ENCODE data around the gene NOS1. TPM values are rescaled to one million over a fixed set of nuclear protein-coding genes. Genes with fewer than 3 reads are reported as not detected.
"Not testable (repeated sequence)": the region's sequence is repeated elsewhere in the genome, so short reads cannot be mapped to it uniquely, and the experiment has no call there.

NOS1 gene
- total RNA-seq, 1 donor from 2014 or later: 0.07 TPM

- no peak overlapping the region for H3K27ac Mint-ChIP-seq (ENCODE audit: unreplicated experiment)
- peaks cover 4% of the 10 kb centered on the region for H3K4me1 Mint-ChIP-seq
- TF ChIP-seq CTCF (conservative IDR thresholded peaks at IDR 0.05): no peak
- no peak for DNase-seq (ENCODE audit: low read depth, low spot score)
- H3K4me3 Mint-ChIP-seq: no peak overlapping the region
- no peaks in the 10 kb centered on the region for H3K27me3 Mint-ChIP-seq (ENCODE audit: low read depth)
- peaks cover 48% of the 10 kb centered on the region for H3K36me3 Mint-ChIP-seq (ENCODE audit: low read depth)
- H3K9me3 Mint-ChIP-seq: peaks cover 3% of the 10 kb centered on the region
These were observed 178.6 kb downstream of the NOS1 start for GRCh38 chr12:117182866-117183265.

GRCh38 chr12:117181468-117181843 lies 180.0 kb downstream of the NOS1 start:
- not testable (repeated sequence) for H3K4me1 Mint-ChIP-seq; H3K9me3 Mint-ChIP-seq; DNase-seq (ENCODE audit: low read depth, low spot score); H3K27me3 Mint-ChIP-seq (ENCODE audit: low read depth); H3K27ac Mint-ChIP-seq (ENCODE audit: unreplicated experiment); H3K4me3 Mint-ChIP-seq
- peaks cover 48% of the 10 kb centered on the region for H3K36me3 Mint-ChIP-seq (ENCODE audit: low read depth)

GRCh38 chr12:117180758-117181467 lies 180.5 kb downstream of the NOS1 start:
- no peak for TF ChIP-seq CTCF (conservative IDR thresholded peaks at IDR 0.05)
- H3K36me3 Mint-ChIP-seq (ENCODE audit: low read depth): peaks cover 49% of the 10 kb centered on the region
- H3K27me3 Mint-ChIP-seq (ENCODE audit: low read depth): no peaks in the 10 kb centered on the region
- DNase-seq (ENCODE audit: low read depth, low spot score): no peak
- no peak overlapping the region for H3K27ac Mint-ChIP-seq (ENCODE audit: unreplicated experiment)
- H3K4me1 Mint-ChIP-seq: no peaks in the 10 kb centered on the region
- H3K9me3 Mint-ChIP-seq: peaks cover 3% of the 10 kb centered on the region
- H3K4me3 Mint-ChIP-seq: no peak overlapping the region

- Mint-ChIP-seq H3K27ac (ENCODE audit: unreplicated experiment) (no peak overlapping the region), H3K9me3 (peaks cover 3% of the 10 kb centered on the region), H3K4me1 (no peaks in the 10 kb centered on the region), H3K4me3 (no peak overlapping the region), H3K27me3 (ENCODE audit: low read depth) (no peaks in the 10 kb centered on the region), H3K36me3 (ENCODE audit: low read depth) (peaks cover 41% of the 10 kb centered on the region)
- TF ChIP-seq CTCF (conservative IDR thresholded peaks at IDR 0.05): no peak
- no peak for DNase-seq (ENCODE audit: low read depth, low spot score)
These were observed 182.7 kb downstream of the NOS1 start for GRCh38 chr12:117178745-117179144.

GRCh38 chr12:117178301-117178700 lies 183.1 kb downstream of the NOS1 start:
- no peaks in the 10 kb centered on the region for H3K27me3 Mint-ChIP-seq (ENCODE audit: low read depth)
- no peaks in the 10 kb centered on the region for H3K4me1 Mint-ChIP-seq
- no peak for DNase-seq (ENCODE audit: low read depth, low spot score)
- peaks cover 3% of the 10 kb centered on the region for H3K9me3 Mint-ChIP-seq
- no peak overlapping the region for H3K4me3 Mint-ChIP-seq
- no peak for TF ChIP-seq CTCF (conservative IDR thresholded peaks at IDR 0.05)
- peaks cover 40% of the 10 kb centered on the region for H3K36me3 Mint-ChIP-seq (ENCODE audit: low read depth)
- H3K27ac Mint-ChIP-seq (ENCODE audit: unreplicated experiment): no peak overlapping the region

GRCh38 chr12:117172168-117172567 lies 189.3 kb downstream of the NOS1 start:
- TF ChIP-seq CTCF (conservative IDR thresholded peaks at IDR 0.05): no peak
- Mint-ChIP-seq H3K27me3 (ENCODE audit: low read depth) (no peaks in the 10 kb centered on the region), H3K4me1 (peaks cover 6% of the 10 kb centered on the region), H3K36me3 (ENCODE audit: low read depth) (peaks cover 25% of the 10 kb centered on the region), H3K9me3 (no peaks in the 10 kb centered on the region), H3K4me3 (no peak overlapping the region), H3K27ac (ENCODE audit: unreplicated experiment) (peak overlapping the region; percentile 31)
- no peak for DNase-seq (ENCODE audit: low read depth, low spot score)
